Loucy (cell line): ENCODE results near the gene BFSP1.

Experiments used
- H2AFZ ChIP-seq: fragments of 200-600 bp; sonication (generic); 2 replicates; pipeline ENCODE4 v1.6.0; 2016; ENCODE audit warnings: antibody characterized with exemption, mild to moderate bottlenecking, low read length, moderate library complexity
- H3F3A ChIP-seq: fragments of 200-600 bp; 2 replicates; pipeline ENCODE4 v1.6.0; 2016; ENCODE audit warnings: antibody characterized with exemption, low read depth, mild to moderate bottlenecking
- H3K27me3 ChIP-seq: fragments of 200-600 bp; sonication (generic); 2 replicates; pipeline ENCODE4 v1.6.1; 2014; ENCODE audit warnings: low read length, mild to moderate bottlenecking; ENCODE audit not compliant: insufficient read depth, poor library complexity, severe bottlenecking
- H3K36me3 ChIP-seq: fragments of 200-600 bp; sonication (generic); 2 replicates; pipeline ENCODE4 v1.6.1; 2016; ENCODE audit warnings: low read length; ENCODE audit not compliant: insufficient read depth
- H3K4me1 ChIP-seq: fragments of 200-600 bp; sonication (generic); 2 replicates; pipeline ENCODE4 v1.5.1; 2014; ENCODE audit warnings: low read length, mild to moderate bottlenecking; ENCODE audit not compliant: insufficient read depth, poor library complexity, severe bottlenecking
- H3K4me2 ChIP-seq: fragments of 200-600 bp; sonication (generic); 2 replicates; pipeline ENCODE4 v1.6.0; 2014; ENCODE audit warnings: antibody characterized with exemption, low read length, low read depth, mild to moderate bottlenecking; ENCODE audit not compliant: poor library complexity, severe bottlenecking
- H3K4me3 ChIP-seq: fragments of 200-600 bp; sonication (generic); 2 replicates; pipeline ENCODE4 v1.5.1; 2014; ENCODE audit warnings: low read length, mild to moderate bottlenecking, mixed read lengths; ENCODE audit not compliant: poor library complexity, severe bottlenecking
- H3K79me2 ChIP-seq: fragments of 200-600 bp; sonication (generic); 2 replicates; pipeline ENCODE4 v1.6.1; 2014; ENCODE audit warnings: low read length; ENCODE audit not compliant: insufficient read depth
- H3K9ac ChIP-seq: fragments of 200-600 bp; sonication (generic); 2 replicates; pipeline ENCODE4 v1.6.0; 2014; ENCODE audit warnings: mild to moderate bottlenecking, low read depth, low read length, moderate library complexity; ENCODE audit not compliant: poor library complexity, severe bottlenecking
- H3K9me2 ChIP-seq: fragments of 200-600 bp; sonication (generic); replicated peaks from 2 replicates; pipeline ENCODE4 v1.6.1; 2016; ENCODE audit warnings: low read depth, low read length, mixed read lengths
- H3K9me3 ChIP-seq: fragments of 200-600 bp; sonication (generic); 2 replicates; pipeline ENCODE4 v1.6.1; 2014; ENCODE audit warnings: mild to moderate bottlenecking, antibody characterized with exemption, low read length, low read depth; ENCODE audit not compliant: insufficient read depth
- H4K20me1 ChIP-seq: fragments of 200-600 bp; sonication (generic); 2 replicates; pipeline ENCODE4 v1.6.0; 2014; ENCODE audit warnings: antibody characterized with exemption, low read length, mild to moderate bottlenecking; ENCODE audit not compliant: insufficient read depth, poor library complexity, severe bottlenecking
- CTCF ChIP-seq: fragments of 200-600 bp; sonication (generic); conservative IDR thresholded peaks from 2 replicates; pipeline ENCODE4 v1.5.1; 2014; ENCODE audit warnings: mild to moderate bottlenecking, antibody characterized with exemption, low read length
- EZH2phosphoT487 ChIP-seq: fragments of 200-600 bp; IDR thresholded peaks from 2 replicates; pipeline ENCODE4 v1.6.1; 2018; ENCODE audit warnings: antibody characterized with exemption, mild to moderate bottlenecking, moderate library complexity, borderline replicate concordance

BFSP1 gene

GRCh38 chr20:17505636-17506517 lies 25.3 kb downstream of the BFSP1 start:
- H3K27me3 ChIP-seq: no peaks in the 10 kb centered on the region
- peak overlapping the region; percentile 72 for H3K4me3 ChIP-seq
- no peaks in the 10 kb centered on the region for H3K9me2 ChIP-seq
- H3F3A ChIP-seq: no peaks in the 10 kb centered on the region
- no peaks in the 10 kb centered on the region for H4K20me1 ChIP-seq
- H3K79me2 ChIP-seq: no peaks in the 10 kb centered on the region
- no peaks in the 10 kb centered on the region for H3K9me3 ChIP-seq
- H3K4me2 ChIP-seq: peak overlapping the region; percentile 82
- peak overlapping the region; percentile 92 for H2AFZ ChIP-seq
- TF ChIP-seq CTCF (no peak), EZH2phosphoT487 (no peak)
- H3K36me3 ChIP-seq: no peaks in the 10 kb centered on the region
- peak overlapping the region; percentile 66 for H3K9ac ChIP-seq
- peaks cover 38% of the 10 kb centered on the region for H3K4me1 ChIP-seq

DNA sequence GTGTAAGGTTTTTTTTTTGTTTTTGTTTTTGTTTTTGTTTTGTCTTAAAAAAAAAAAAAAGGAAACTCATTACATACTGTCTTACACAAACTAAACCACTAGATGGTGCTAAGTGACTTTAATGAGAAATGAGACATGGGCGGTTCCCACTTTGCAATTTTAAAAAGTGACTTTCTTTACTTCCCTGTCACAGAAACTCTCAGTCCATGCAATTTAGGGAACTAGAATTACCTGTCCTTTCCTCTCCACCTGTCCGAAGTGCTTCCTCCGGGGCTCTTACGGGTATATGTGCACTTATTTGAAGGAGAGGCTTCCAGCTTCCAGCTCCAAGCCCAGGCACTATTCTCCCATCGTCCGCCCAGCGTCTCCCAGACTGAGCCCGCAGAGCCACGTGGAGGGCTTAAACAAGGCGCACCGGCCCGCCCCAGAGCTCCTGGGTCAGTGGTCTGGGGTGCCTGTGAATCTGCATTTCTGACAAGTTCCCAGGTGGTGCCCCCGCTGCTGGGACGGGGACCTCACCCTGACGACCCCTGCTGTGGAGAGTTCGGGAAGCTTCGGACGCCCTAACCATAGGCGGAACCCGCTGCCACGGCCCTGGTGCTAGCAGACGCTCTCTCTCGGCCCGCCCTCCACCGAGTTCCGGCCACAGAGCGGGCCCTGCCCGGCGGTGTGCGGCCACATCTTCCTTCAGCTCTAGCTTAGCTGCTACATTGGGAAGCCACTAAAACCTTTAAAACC lies 26.1 kb downstream of the BFSP1 start:
- H3K9ac ChIP-seq: peak overlapping the region; percentile 66

More for the DNA sequence above, 26.1 kb downstream of the BFSP1 start:
- Histone ChIP-seq H3K9me3 (no peaks in the 10 kb centered on the region), H3K9me2 (no peaks in the 10 kb centered on the region), H3K4me1 (peaks cover 36% of the 10 kb centered on the region), H4K20me1 (no peaks in the 10 kb centered on the region), H3K4me3 (peak overlapping the region; percentile 72), H3K36me3 (no peaks in the 10 kb centered on the region), H2AFZ (peak overlapping the region; percentile 92), H3K79me2 (no peaks in the 10 kb centered on the region), H3K27me3 (no peaks in the 10 kb centered on the region), H3K4me2 (peak overlapping the region; percentile 82), H3F3A (no peaks in the 10 kb centered on the region)
- TF ChIP-seq CTCF (peak; percentile 72), EZH2phosphoT487 (no peak)
